GM18870 (cell line): ENCODE results near the gene SLC13A3.

Experiments
- ATAC-seq: cut with Tn5 transposase; IDR thresholded peaks from one replicate; pipeline ENCODE4 v1.9.1; 2021; ENCODE audit warnings: moderate library complexity; ENCODE audit not compliant: unreplicated experiment

SLC13A3 gene

GRCh38 chr20:46582648-46583047, 68.6 kb downstream of the SLC13A3 start:
- ATAC-seq = no peak

GRCh38 chr20:46581391-46581790, 69.9 kb downstream of the SLC13A3 start:
- ATAC-seq = no peak

GRCh38 chr20:46580613-46581205, 70.5 kb downstream of the SLC13A3 start:
- ATAC-seq = no peak

- no peak for ATAC-seq
These were observed 72.5 kb downstream of the SLC13A3 start for GRCh38 chr20:46578745-46579144.

- ATAC-seq = no peak
These were observed 74.4 kb downstream of the SLC13A3 start for GRCh38 chr20:46576774-46577395.

GRCh38 chr20:46575937-46576461, 75.3 kb downstream of the SLC13A3 start:
- ATAC-seq = no peak

GRCh38 chr20:46575394-46575793, 75.9 kb downstream of the SLC13A3 start:
- no peak for ATAC-seq

- no peak for ATAC-seq
These were observed 77.3 kb downstream of the SLC13A3 start for GRCh38 chr20:46573788-46574584.

- ATAC-seq = no peak
These were observed 78.0 kb downstream of the SLC13A3 start for GRCh38 chr20:46573234-46573633.

- no peak for ATAC-seq
These were observed 78.5 kb downstream of the SLC13A3 start for GRCh38 chr20:46572790-46573189.

GRCh38 chr20:46572153-46572552, 79.1 kb downstream of the SLC13A3 start:
- ATAC-seq = no peak

- ATAC-seq = no peak
These were observed 79.8 kb downstream of the SLC13A3 start for GRCh38 chr20:46571418-46571817.

- no peak for ATAC-seq
These were observed 80.3 kb downstream of the SLC13A3 start for GRCh38 chr20:46570956-46571355.

- ATAC-seq = no peak
These were observed 81.3 kb downstream of the SLC13A3 start for GRCh38 chr20:46569961-46570360.

GRCh38 chr20:46568570-46569129, 82.6 kb downstream of the SLC13A3 start:
- no peak for ATAC-seq

- ATAC-seq = no peak
These were observed 85.1 kb downstream of the SLC13A3 start for GRCh38 chr20:46566125-46566524.

GRCh38 chr20:46564241-46564957, 86.9 kb downstream of the SLC13A3 start:
- ATAC-seq = no peak

- no peak for ATAC-seq
These were observed 87.4 kb downstream of the SLC13A3 start for GRCh38 chr20:46563860-46564221.

GRCh38 chr20:46563170-46563859, 87.9 kb downstream of the SLC13A3 start:
- no peak for ATAC-seq

GRCh38 chr20:46562373-46563169, 88.7 kb downstream of the SLC13A3 start:
- no peak for ATAC-seq
